T-cell (primary cell): ENCODE measurements around the gene MACROH2A2. TPM values are rescaled to one million over a fixed set of nuclear protein-coding genes. Genes with fewer than 3 reads are reported as not detected.
A peak's percentile ranks its signal among the peaks of the same experiment; 100 is the strongest.
"Not testable (repeated sequence)": the region's sequence is repeated elsewhere in the genome, so short reads cannot be mapped to it uniquely, and the experiment has no call there.

Source experiments
- ATAC-seq, 4 experiments: fragments of 200-7000 bp in 3 of 4; fragments of 150-1000 bp in 1 of 4; cut with Tn5 transposase; replicated peaks in 1 of 4; 1 replicate in 3 of 4; 2 replicates in 1 of 4; pipeline ENCODE4 v1.10.0; 2021; ENCODE audit warnings: moderate library complexity in 3 of 4, mild to moderate bottlenecking in 2 of 4, moderate number of reproducible peaks in 1 of 4
- CTCF ChIA-PET, 2 donors: fragments of 300-600 bp; sonication (Branson Sonifier 250); formaldehyde crosslinking; loops; one replicate each; lab custom pipeline; 2022; ENCODE audit warnings: antibody characterized with exemption in 2 of 2; lab: Charles Lee
- POLR2A ChIA-PET, 2 donors: fragments of 300-600 bp; sonication (Branson Sonifier 250); formaldehyde crosslinking; loops; one replicate each; lab custom pipeline; 2022; ENCODE audit warnings: antibody characterized with exemption in 2 of 2; lab: Charles Lee
- DNase-seq, 35 experiments: peaks; one replicate each; pipeline versions ENCODE4 v3.0.0 to v3.0.0-alpha.2; 2013 to 2023
- H3K27ac ChIP-seq: one replicate; pipeline ENCODE4 v1.5.1; 2013; ENCODE audit warnings: low read length
- H3K27me3 ChIP-seq, 2 experiments: replicated peaks in 1 of 2; 1 replicate in 1 of 2; 2 replicates in 1 of 2; pipeline versions ENCODE4 v1.6.1 to v1.7.0; 2013; ENCODE audit warnings: low read length in 1 of 2, mixed read lengths in 1 of 2; ENCODE audit not compliant: control insufficient read depth in 2 of 2, insufficient read depth in 2 of 2; ENCODE audit errors: extremely low read depth in 1 of 2
- H3K36me3 ChIP-seq, 2 donors: 1 replicate in 1 of 2; 2 replicates in 1 of 2; pipeline versions ENCODE4 v1.6.1 to v1.7.0; 2013; ENCODE audit warnings: low read length in 1 of 2; ENCODE audit not compliant: control insufficient read depth in 2 of 2, insufficient read depth in 1 of 2; ENCODE audit errors: extremely low read depth in 1 of 2
- H3K4me1 ChIP-seq, 2 experiments: 1 replicate in 1 of 2; 2 replicates in 1 of 2; pipeline versions ENCODE4 v1.6.1 to v1.7.0; 2013; ENCODE audit warnings: low read length in 2 of 2, mixed read lengths in 1 of 2; ENCODE audit not compliant: insufficient read depth in 2 of 2, control insufficient read depth in 1 of 2; ENCODE audit errors: extremely low read depth in 1 of 2
- H3K4me3 ChIP-seq, 2 donors: 1 replicate in 1 of 2; 2 replicates in 1 of 2; pipeline versions ENCODE4 v1.5.1 to v1.7.0; 2013; ENCODE audit warnings: mild to moderate bottlenecking in 2 of 2, low read length in 1 of 2, moderate library complexity in 1 of 2; ENCODE audit not compliant: control insufficient read depth in 1 of 2; ENCODE audit errors: extremely low read depth in 1 of 2
- H3K9me3 ChIP-seq: 2 replicates; pipeline ENCODE4 v1.7.0; 2013
- H3K27ac Mint-ChIP-seq, 2 donors: one replicate each; pipeline ENCODE4 v1.8.0; 2020 to 2021; ENCODE audit warnings: mild to moderate bottlenecking in 2 of 2, mixed read lengths in 2 of 2
- H3K27me3 Mint-ChIP-seq, 2 donors: one replicate each; pipeline ENCODE4 v1.8.0; 2021 to 2022; ENCODE audit warnings: mixed read lengths in 2 of 2
- H3K36me3 Mint-ChIP-seq: one replicate; pipeline ENCODE4 v1.8.0; 2021; ENCODE audit warnings: mixed read lengths
- H3K4me1 Mint-ChIP-seq, 3 donors: one replicate each; pipeline ENCODE4 v1.8.0; 2020 to 2022; ENCODE audit warnings: mixed read lengths in 3 of 3, mild to moderate bottlenecking in 1 of 3
- H3K4me3 Mint-ChIP-seq, 3 donors: one replicate each; pipeline ENCODE4 v1.8.0; 2020 to 2022; ENCODE audit warnings: mild to moderate bottlenecking in 3 of 3, mixed read lengths in 3 of 3, moderate library complexity in 3 of 3
- H3K9me3 Mint-ChIP-seq, 3 donors: one replicate each; pipeline ENCODE4 v1.8.0; 2020 to 2022; ENCODE audit warnings: mixed read lengths in 3 of 3
- WGBS: methylation state at CpG from one replicate; pipeline ENCODE4 v1.1.5; 2013; ENCODE audit warnings: missing lambda C conversion rate; ENCODE audit not compliant: insufficient coverage; 5-methylcytosine and 5-hydroxymethylcytosine counted together
- total RNA-seq, 35 experiments: library from RNA in 6 of 35; stranded (reverse) in 6 of 35; fragments of 120-200 nt in 1 of 35; gene quantifications; one replicate each; pipeline versions ENCODE4 v1.2.1 to v1.2.4 and lab custom pipeline; 2013 to 2026

The MACROH2A2 gene
- total RNA-seq, 5 donors from 2014 or later (not counting 1 experiment from before 2014, with no cell fraction given): 3.1 to 4.7 (median 3.8) TPM

DNA sequence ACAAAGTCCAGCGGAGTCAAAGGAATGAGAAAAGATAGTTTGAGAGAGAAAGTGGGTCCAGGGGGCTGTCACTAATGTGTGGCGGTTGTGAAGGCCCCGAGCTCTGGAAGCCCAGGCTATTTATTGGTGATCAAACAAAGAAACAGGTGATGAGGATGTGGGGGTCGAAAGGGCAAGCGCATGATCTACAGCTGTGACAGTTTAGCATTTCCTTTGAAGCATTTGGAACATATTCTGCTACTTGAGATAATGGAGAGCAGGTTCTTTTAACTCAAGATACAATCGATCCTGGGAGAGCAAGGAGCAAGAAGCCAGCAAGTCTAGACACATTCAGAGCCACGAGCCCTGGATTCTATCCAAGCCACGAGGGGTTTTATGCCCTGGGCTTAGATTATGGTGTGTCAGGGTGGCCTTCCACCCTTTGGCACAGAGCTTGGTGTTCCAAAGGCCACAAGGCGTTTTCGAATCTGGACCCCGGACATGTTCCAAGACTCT is 48.5 kb downstream of the MACROH2A2 start:
- WGBS: 81% methylated on average over 8 of the region's 11 CpGs
- peaks cover 52% of the 10 kb centered on the region for H3K36me3 Mint-ChIP-seq
- POLR2A ChIA-PET, H3K27ac Mint-ChIP-seq, H3K9me3 Mint-ChIP-seq, DNase-seq, H3K4me3 ChIP-seq, H3K27me3 Mint-ChIP-seq, H3K9me3 ChIP-seq, H3K4me1 ChIP-seq, H3K27me3 ChIP-seq, CTCF ChIA-PET, H3K4me3 Mint-ChIP-seq, H3K27ac ChIP-seq, ATAC-seq: not testable (repeated sequence)
- peaks cover 7 to 12% (median 8%) of the 10 kb centered on the region in 3 donors for H3K4me1 Mint-ChIP-seq
- peaks cover 0 to 58% of the 10 kb centered on the region in 2 donors for H3K36me3 ChIP-seq

GRCh38 chr10:70101668-70102067 is 49.0 kb downstream of the MACROH2A2 start:
- no peaks in the 10 kb centered on the region for H3K9me3 Mint-ChIP-seq
- Histone ChIP-seq H3K9me3 (no peaks in the 10 kb centered on the region), H3K27ac (no peak overlapping the region), H3K27me3 (no peaks in the 10 kb centered on the region), H3K4me1 (no peaks in the 10 kb centered on the region), H3K4me3 (no peak overlapping the region), H3K36me3 (peaks cover 0 to 56% of the 10 kb centered on the region in 2 donors)
- ChIA-PET POLR2A (no interaction called here), CTCF (no interaction called here)
- no peak overlapping the region for H3K27ac Mint-ChIP-seq
- ATAC-seq (no peak), DNase-seq (no peak)
- H3K4me3 Mint-ChIP-seq: no peak overlapping the region
- H3K27me3 Mint-ChIP-seq: no peaks in the 10 kb centered on the region
- peaks cover 49% of the 10 kb centered on the region for H3K36me3 Mint-ChIP-seq
- WGBS: 100% methylated on average over 1 of the region's 3 CpGs
- peaks cover 4 to 8% (median 5%) of the 10 kb centered on the region in 3 donors for H3K4me1 Mint-ChIP-seq

DNA sequence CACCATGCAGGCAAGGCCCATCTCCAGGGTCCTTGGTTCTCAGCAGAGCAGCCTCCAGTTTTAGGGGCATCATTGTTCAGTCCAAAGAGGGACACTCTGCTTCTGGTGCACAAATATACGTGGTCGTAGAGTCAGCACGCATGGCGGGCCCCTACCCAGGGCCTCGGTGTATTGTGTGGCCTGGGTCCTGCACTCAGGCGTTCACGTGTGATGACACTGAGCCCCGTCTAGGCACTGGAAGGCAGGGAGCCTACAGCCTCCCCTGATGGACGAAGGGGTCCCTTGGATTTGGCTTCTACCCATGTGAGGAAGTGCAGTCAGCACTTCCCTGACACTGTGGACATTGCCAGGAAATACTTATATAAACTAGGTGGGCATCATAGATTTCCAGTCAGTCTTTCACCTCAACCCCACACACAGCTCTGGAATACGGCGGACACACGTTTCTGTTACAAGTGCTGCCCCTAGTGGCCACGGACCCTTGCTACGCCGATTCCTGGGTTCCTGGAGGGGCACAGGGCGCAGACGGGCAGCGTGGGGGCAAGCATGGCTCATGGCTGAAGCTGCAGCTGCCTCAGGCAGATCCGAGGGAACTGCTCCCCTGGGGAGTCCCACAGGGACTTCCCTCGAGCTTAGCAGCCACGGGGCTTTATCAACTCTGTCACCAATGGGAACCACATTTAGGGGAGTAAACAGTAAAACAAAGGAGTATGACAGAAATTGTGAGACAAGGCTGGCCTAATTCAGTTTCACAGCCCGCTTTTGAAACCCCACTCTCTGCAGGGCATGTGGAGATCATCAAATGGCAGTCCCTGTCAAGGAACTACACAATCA is 54.5 kb downstream of the MACROH2A2 start:
- Histone ChIP-seq H3K9me3 (no peaks in the 10 kb centered on the region), H3K4me1 (no peaks in the 10 kb centered on the region), H3K27me3 (no peaks in the 10 kb centered on the region), H3K27ac (no peak overlapping the region), H3K36me3 (peaks cover 5 to 47% of the 10 kb centered on the region in 2 donors), H3K4me3 (no peak overlapping the region)
- Mint-ChIP-seq H3K4me3 (no peak overlapping the region), H3K36me3 (peaks cover 20% of the 10 kb centered on the region), H3K27ac (peak overlapping the region in 1 of 2 donors; percentile 4), H3K4me1 (peaks cover 0 to 2% (median 0%) of the 10 kb centered on the region in 3 donors), H3K9me3 (no peaks in the 10 kb centered on the region), H3K27me3 (no peaks in the 10 kb centered on the region)
- WGBS: 94% methylated on average over 19 of the region's 22 CpGs
- ChIA-PET POLR2A (no interaction called here), CTCF (no interaction called here)
- DNase-seq (peak in 3 of 35 experiments; percentile 6 to 34 (median 12)), ATAC-seq (no peak)

GRCh38 chr10:70109064-70109729 is 56.6 kb downstream of the MACROH2A2 start:
- Mint-ChIP-seq H3K27ac (peak overlapping the region in 1 of 2 donors; percentile 18), H3K27me3 (no peaks in the 10 kb centered on the region), H3K4me3 (no peak overlapping the region), H3K4me1 (peaks cover 0 to 2% (median 0%) of the 10 kb centered on the region in 3 donors), H3K9me3 (no peaks in the 10 kb centered on the region), H3K36me3 (peaks cover 23% of the 10 kb centered on the region)
- CTCF ChIA-PET: no interaction called here
- POLR2A ChIA-PET: no interaction called here
- no peak for ATAC-seq
- WGBS: 96% methylated on average over 16 of the region's 18 CpGs
- Histone ChIP-seq H3K27ac (no peak overlapping the region), H3K4me1 (no peaks in the 10 kb centered on the region), H3K36me3 (peaks cover 5 to 47% of the 10 kb centered on the region in 2 donors), H3K9me3 (no peaks in the 10 kb centered on the region), H3K4me3 (no peak overlapping the region), H3K27me3 (no peaks in the 10 kb centered on the region)
- no peak for DNase-seq

GRCh38 chr10:70111496-70111895 is 58.9 kb downstream of the MACROH2A2 start:
- H3K27me3 ChIP-seq: no peaks in the 10 kb centered on the region
- ChIA-PET CTCF (no interaction called here), POLR2A (no interaction called here)
- Mint-ChIP-seq H3K9me3 (no peaks in the 10 kb centered on the region), H3K27ac (no peak overlapping the region), H3K4me1 (peaks cover 7 to 8% (median 7%) of the 10 kb centered on the region in 3 donors), H3K36me3 (peaks cover 26% of the 10 kb centered on the region), H3K27me3 (no peaks in the 10 kb centered on the region), H3K4me3 (no peak overlapping the region)
- no peak overlapping the region for H3K27ac ChIP-seq
- H3K4me1 ChIP-seq: peaks cover 0 to 7% of the 10 kb centered on the region in 2 experiments
- peaks cover 5 to 46% of the 10 kb centered on the region in 2 donors for H3K36me3 ChIP-seq
- WGBS: 98% methylated on average over 14 of the region's 22 CpGs
- DNase-seq (no peak), ATAC-seq (no peak)
- H3K4me3 ChIP-seq: no peak overlapping the region
- no peaks in the 10 kb centered on the region for H3K9me3 ChIP-seq

GRCh38 chr10:70112071-70112470 is 59.4 kb downstream of the MACROH2A2 start:
- WGBS: 100% methylated on average over 1 of the region's 8 CpGs
- ATAC-seq (no peak), DNase-seq (no peak)
- H3K27ac Mint-ChIP-seq: no peak overlapping the region
- Histone ChIP-seq H3K4me1 (peaks cover 0 to 10% of the 10 kb centered on the region in 2 experiments), H3K27ac (no peak overlapping the region), H3K36me3 (peaks cover 5 to 44% of the 10 kb centered on the region in 2 donors), H3K9me3 (no peaks in the 10 kb centered on the region), H3K27me3 (no peaks in the 10 kb centered on the region), H3K4me3 (no peak overlapping the region)
- CTCF ChIA-PET: no interaction called here
- no peak overlapping the region for H3K4me3 Mint-ChIP-seq
- H3K4me1 Mint-ChIP-seq: peaks cover 8% of the 10 kb centered on the region in 3 donors
- peaks cover 26% of the 10 kb centered on the region for H3K36me3 Mint-ChIP-seq
- no peaks in the 10 kb centered on the region for H3K9me3 Mint-ChIP-seq
- POLR2A ChIA-PET: no interaction called here
- no peaks in the 10 kb centered on the region for H3K27me3 Mint-ChIP-seq
